ENCODE results near the gene MIOX.

Gene MIOX

GRCh38 chr22:50473855-50474671 lies 12.6 kb upstream of the MIOX start:
- peak; percentile 81 for DNase-seq (ENCODE audit: low spot score)

GRCh38 chr22:50474710-50475651 lies 11.7 kb upstream of the MIOX start, which contains the start of gene SBF1:
SBF1 (minus strand) TSS chr22:50475035; CDS start chr22:50474840, 195 bp downstream.
- peak; percentile 100 for DNase-seq (ENCODE audit: low spot score)

GRCh38 chr22:50475652-50476002 lies 11.0 kb upstream of the MIOX start:
- DNase-seq (ENCODE audit: low spot score) = no peak

GRCh38 chr22:50476868-50477267 lies 9.8 kb upstream of the MIOX start:
- no peak for DNase-seq (ENCODE audit: low spot score)

GRCh38 chr22:50477923-50478322 lies 8.7 kb upstream of the MIOX start:
- no peak for DNase-seq (ENCODE audit: low spot score)

DNA sequence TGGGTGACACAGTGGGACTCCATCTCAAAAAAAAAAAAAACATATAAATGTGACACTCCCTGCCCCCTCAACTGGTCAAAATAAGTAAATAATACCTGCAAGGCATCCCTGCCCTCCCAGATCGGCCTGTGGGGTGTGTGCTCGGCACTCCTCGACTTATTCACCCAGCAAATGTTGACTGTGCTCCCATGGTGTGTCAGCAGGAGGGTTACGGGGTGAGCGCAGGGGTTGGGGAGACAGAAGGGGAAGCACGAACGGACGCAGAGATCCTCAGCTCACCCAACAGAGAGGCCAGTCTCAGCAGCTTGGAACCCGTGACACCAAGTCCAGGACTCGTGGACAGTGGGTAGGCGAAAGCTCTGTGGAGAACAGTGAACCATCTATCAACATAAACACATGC lies 6.9 kb upstream of the MIOX start:
- no peak for DNase-seq (ENCODE audit: low spot score)

- DNase-seq (ENCODE audit: low spot score) = no peak
Observed at GRCh38 chr22:50481045-50481439, 5.6 kb upstream of the MIOX start.

- no peak for DNase-seq (ENCODE audit: low spot score)
Observed at GRCh38 chr22:50481440-50482106, 5.1 kb upstream of the MIOX start, which contains the start of gene ADM2. ADM2 (plus strand) TSS chr22:50481543; CDS start chr22:50481848, 305 bp downstream.

DNA sequence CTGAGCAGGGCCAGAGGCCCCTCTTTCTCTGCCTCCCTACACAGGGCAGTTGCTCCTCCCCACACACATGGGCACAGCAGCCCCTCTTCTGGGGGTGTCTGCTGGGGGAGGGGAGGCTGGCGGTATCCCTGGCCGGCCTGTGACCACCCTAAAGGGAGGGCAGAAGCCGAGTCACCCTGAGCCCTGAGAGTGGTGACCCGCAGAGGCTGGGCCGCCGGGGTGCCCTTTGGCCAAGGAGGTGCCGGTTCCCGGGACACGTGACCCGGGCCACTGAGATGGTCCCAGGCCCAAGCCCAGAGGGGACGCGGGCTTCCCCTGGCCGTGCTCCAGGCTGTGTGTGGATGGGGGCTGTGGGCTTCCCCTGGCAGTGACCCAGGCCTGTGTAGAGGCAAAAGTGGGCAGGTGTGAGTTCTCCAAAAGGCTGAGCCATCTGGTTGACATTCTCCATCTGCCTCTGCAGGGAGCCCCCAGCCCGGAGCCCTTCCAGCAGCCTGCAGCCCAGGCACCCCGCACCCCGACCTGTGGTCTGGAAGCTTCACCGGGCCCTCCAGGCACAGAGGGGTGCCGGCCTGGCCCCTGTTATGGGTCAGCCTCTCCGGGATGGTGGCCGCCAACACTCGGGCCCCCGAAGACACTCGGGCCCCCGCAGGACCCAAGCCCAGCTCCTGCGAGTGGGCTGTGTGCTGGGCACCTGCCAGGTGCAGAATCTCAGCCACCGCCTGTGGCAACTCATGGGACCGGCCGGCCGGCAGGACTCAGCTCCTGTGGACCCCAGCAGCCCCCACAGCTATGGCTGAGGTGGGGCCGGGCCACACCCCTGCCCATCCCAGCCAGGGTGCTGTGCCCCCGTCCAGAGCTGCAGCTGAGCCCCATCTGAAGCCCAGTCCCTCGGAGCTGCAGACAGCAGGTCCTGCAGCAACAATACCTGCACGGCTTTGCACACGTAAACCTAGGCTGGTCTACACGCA lies 4.3 kb upstream of the MIOX start:
- no peak for DNase-seq (ENCODE audit: low spot score)

- no peak for DNase-seq (ENCODE audit: low spot score)
Observed at GRCh38 chr22:50483106-50483505, 3.6 kb upstream of the MIOX start.

DNA sequence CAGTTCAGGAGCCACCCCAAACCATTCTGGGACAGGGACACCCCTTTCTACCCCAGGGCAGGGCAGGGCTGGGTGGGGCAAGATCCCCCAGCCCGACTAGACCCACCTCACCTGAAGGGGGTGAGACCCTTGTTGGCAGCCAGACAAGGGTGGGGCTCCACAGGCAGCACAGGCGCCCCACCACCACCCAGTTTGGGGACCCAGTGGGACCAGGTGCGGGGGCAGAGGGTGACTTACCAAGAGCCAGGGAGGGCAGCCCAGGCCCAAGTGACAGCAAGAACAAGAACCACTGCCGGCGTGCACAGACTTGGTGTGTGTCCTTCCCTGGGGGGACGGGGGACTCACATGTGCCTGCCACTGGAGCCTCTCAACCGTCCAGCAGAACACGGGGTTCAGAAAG lies 3.1 kb upstream of the MIOX start:
- no peak for DNase-seq (ENCODE audit: low spot score)

- no peak for DNase-seq (ENCODE audit: low spot score)
Observed at GRCh38 chr22:50483977-50484853, 2.4 kb upstream of the MIOX start.

DNA sequence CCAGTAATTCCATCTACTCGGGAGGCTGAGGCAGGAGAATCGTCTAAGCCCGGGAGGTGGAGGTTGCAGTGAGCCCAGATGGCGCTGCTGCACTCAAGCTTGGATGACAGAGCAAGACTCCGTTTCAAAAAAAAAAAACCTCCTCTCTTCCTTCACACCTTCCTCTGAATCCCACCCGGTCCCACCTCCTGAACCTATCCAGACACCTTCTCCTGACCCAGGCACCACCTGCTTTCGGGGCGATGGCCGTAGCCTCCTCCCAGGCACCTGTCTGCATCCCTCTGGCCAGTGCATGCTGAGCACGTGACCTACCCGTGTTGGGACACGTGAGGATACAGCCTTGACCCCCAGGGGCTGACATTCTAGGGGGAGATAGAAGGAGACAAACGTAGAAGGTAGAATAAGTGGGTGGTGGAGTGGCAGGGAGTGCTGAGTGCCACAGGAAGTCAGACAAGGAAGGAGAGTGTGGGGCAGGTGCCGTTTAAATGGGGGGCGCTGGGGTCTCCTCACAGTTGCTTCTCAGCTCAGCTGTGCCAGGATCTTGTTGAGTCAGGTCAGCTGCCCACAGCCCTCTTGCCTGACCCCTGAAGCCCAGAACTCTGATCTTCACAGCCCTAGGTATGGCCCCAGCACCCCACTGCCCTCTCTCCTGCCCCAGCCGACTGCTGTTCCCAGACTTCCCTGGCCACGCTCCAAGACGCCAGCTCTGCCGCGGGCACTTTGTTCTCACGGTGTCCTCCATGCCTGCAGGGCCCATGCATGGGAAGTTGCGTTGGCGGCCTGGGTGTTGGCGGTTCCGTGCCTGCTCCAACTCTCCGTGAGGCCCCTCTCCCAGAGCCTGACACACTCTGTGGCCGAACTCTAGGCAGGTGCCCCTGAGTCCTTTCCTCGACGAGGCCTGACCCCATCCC lies 1.2 kb upstream of the MIOX start:
- DNase-seq (ENCODE audit: low spot score) = no peak

GRCh38 chr22:50487290-50488005 lies 789 bp downstream of the MIOX start:
- DNase-seq (ENCODE audit: low spot score) = no peak

GRCh38 chr22:50488006-50488677 lies 1.5 kb downstream of the MIOX start:
- no peak for DNase-seq (ENCODE audit: low spot score)

- DNase-seq (ENCODE audit: low spot score) = no peak
Observed at GRCh38 chr22:50488886-50489285, 2.2 kb downstream of the MIOX start.

- DNase-seq (ENCODE audit: low spot score) = no peak
Observed at GRCh38 chr22:50489363-50490243, 2.9 kb downstream of the MIOX start.
